ENCODE results near the gene MT1G.
"Not testable (repeated sequence)": the region's sequence is repeated elsewhere in the genome, so short reads cannot be mapped to it uniquely, and the experiment has no call there.

MT1G gene

GRCh38 chr16:56625140-56625942 is 42.5 kb downstream of the MT1G start, which contains the start of gene MT1E:
MT1E (plus strand) TSS chr16:56625781; CDS start chr16:56625852, 71 bp downstream.
- no peak within 1 kb of the TSS for H3K9ac ChIP-seq (ENCODE audit: low read depth, low read length, poor library complexity, severe bottlenecking)
- H3K27me3 ChIP-seq (ENCODE audit: insufficient read depth, low read length, poor library complexity, severe bottlenecking), result no peaks in the 10 kb centered on the region
- H3K4me2 ChIP-seq (ENCODE audit: low read depth, low read length, poor library complexity, severe bottlenecking), result no peak within 1 kb of the TSS
- no peaks in the 10 kb centered on the region for H3K79me2 ChIP-seq (ENCODE audit: insufficient read depth, low read length)
- H3K36me3 ChIP-seq (ENCODE audit: insufficient read depth, low read length), result no peaks in the 10 kb centered on the region
- TF ChIP-seq CTCF (conservative IDR thresholded peaks at IDR 0.05; ENCODE audit: low read length) (no peak), EZH2phosphoT487 (IDR thresholded peaks at IDR 0.05; ENCODE audit: borderline replicate concordance) (no peak)
- H2AFZ ChIP-seq (ENCODE audit: low read length), result no peak within 1 kb of the TSS
- no peaks in the 10 kb centered on the region for H4K20me1 ChIP-seq (ENCODE audit: insufficient read depth, low read length, poor library complexity, severe bottlenecking)
- no peaks in the 10 kb centered on the region for H3K9me3 ChIP-seq (ENCODE audit: insufficient read depth, low read depth, low read length)
- no peaks in the 10 kb centered on the region for H3F3A ChIP-seq (ENCODE audit: low read depth)
- H3K4me3 ChIP-seq (ENCODE audit: low read length, poor library complexity, severe bottlenecking), result no peak within 1 kb of the TSS
- no peaks in the 10 kb centered on the region for H3K4me1 ChIP-seq (ENCODE audit: insufficient read depth, low read length, poor library complexity, severe bottlenecking)
- H3K9me2 ChIP-seq (replicated peaks; ENCODE audit: low read depth, low read length), result no peaks in the 10 kb centered on the region

- H4K20me1 ChIP-seq (ENCODE audit: insufficient read depth, low read length, poor library complexity, severe bottlenecking), result no peaks in the 10 kb centered on the region
- H3K27me3 ChIP-seq (ENCODE audit: insufficient read depth, low read length, poor library complexity, severe bottlenecking), result no peaks in the 10 kb centered on the region
- H3K36me3 ChIP-seq (ENCODE audit: insufficient read depth, low read length), result no peaks in the 10 kb centered on the region
- H3K9me2 ChIP-seq (replicated peaks; ENCODE audit: low read depth, low read length), result no peaks in the 10 kb centered on the region
- no peaks in the 10 kb centered on the region for H3K9me3 ChIP-seq (ENCODE audit: insufficient read depth, low read depth, low read length)
- H3F3A ChIP-seq (ENCODE audit: low read depth), result no peaks in the 10 kb centered on the region
- no peaks in the 10 kb centered on the region for H3K4me1 ChIP-seq (ENCODE audit: insufficient read depth, low read length, poor library complexity, severe bottlenecking)
- no peaks in the 10 kb centered on the region for H3K79me2 ChIP-seq (ENCODE audit: insufficient read depth, low read length)
- TF ChIP-seq EZH2phosphoT487 (IDR thresholded peaks at IDR 0.05; ENCODE audit: borderline replicate concordance), result no peak
- TF ChIP-seq CTCF (conservative IDR thresholded peaks at IDR 0.05; ENCODE audit: low read length), result no peak
- no peak overlapping the region for H3K9ac ChIP-seq (ENCODE audit: low read depth, low read length, poor library complexity, severe bottlenecking)
- H2AFZ ChIP-seq (ENCODE audit: low read length), result no peak overlapping the region
- H3K4me3 ChIP-seq (ENCODE audit: low read length, poor library complexity, severe bottlenecking), result no peak overlapping the region
- no peak overlapping the region for H3K4me2 ChIP-seq (ENCODE audit: low read depth, low read length, poor library complexity, severe bottlenecking)
These were observed 44.2 kb downstream of the MT1G start for GRCh38 chr16:56623637-56624036.

- H3K27me3 ChIP-seq (ENCODE audit: insufficient read depth, low read length, poor library complexity, severe bottlenecking), result not testable (repeated sequence)
These were observed 44.7 kb downstream of the MT1G start for GRCh38 chr16:56623184-56623583.

GRCh38 chr16:56621665-56622445 is 46.0 kb downstream of the MT1G start:
- not testable (repeated sequence) for H4K20me1 ChIP-seq (ENCODE audit: insufficient read depth, low read length, poor library complexity, severe bottlenecking); H3K9me3 ChIP-seq (ENCODE audit: insufficient read depth, low read depth, low read length); H3K4me1 ChIP-seq (ENCODE audit: insufficient read depth, low read length, poor library complexity, severe bottlenecking); H3K4me3 ChIP-seq (ENCODE audit: low read length, poor library complexity, severe bottlenecking); H3K79me2 ChIP-seq (ENCODE audit: insufficient read depth, low read length); H3K4me2 ChIP-seq (ENCODE audit: low read depth, low read length, poor library complexity, severe bottlenecking); H3K27me3 ChIP-seq (ENCODE audit: insufficient read depth, low read length, poor library complexity, severe bottlenecking); H3F3A ChIP-seq (ENCODE audit: low read depth); H2AFZ ChIP-seq (ENCODE audit: low read length); H3K9me2 ChIP-seq (replicated peaks; ENCODE audit: low read depth, low read length); H3K36me3 ChIP-seq (ENCODE audit: insufficient read depth, low read length); H3K9ac ChIP-seq (ENCODE audit: low read depth, low read length, poor library complexity, severe bottlenecking)

More at GRCh38 chr16:56623184-56623583, 44.7 kb downstream of the MT1G start:
- H4K20me1 ChIP-seq (ENCODE audit: insufficient read depth, low read length, poor library complexity, severe bottlenecking); H2AFZ ChIP-seq (ENCODE audit: low read length); H3K9me3 ChIP-seq (ENCODE audit: insufficient read depth, low read depth, low read length); H3K79me2 ChIP-seq (ENCODE audit: insufficient read depth, low read length); H3K4me1 ChIP-seq (ENCODE audit: insufficient read depth, low read length, poor library complexity, severe bottlenecking); H3K4me3 ChIP-seq (ENCODE audit: low read length, poor library complexity, severe bottlenecking); H3K36me3 ChIP-seq (ENCODE audit: insufficient read depth, low read length); H3K4me2 ChIP-seq (ENCODE audit: low read depth, low read length, poor library complexity, severe bottlenecking); H3F3A ChIP-seq (ENCODE audit: low read depth); H3K9ac ChIP-seq (ENCODE audit: low read depth, low read length, poor library complexity, severe bottlenecking); H3K9me2 ChIP-seq (replicated peaks; ENCODE audit: low read depth, low read length): not testable (repeated sequence)

Data from Loucy (cell line).